Lower leg skin (tissue), 3 donors: ENCODE results near the gene CELF5.

Experiments used
- POLR2A ChIP-seq, 2 donors: fragments of 450-650 bp; IDR thresholded peaks; one replicate each; pipeline ENCODE4 v1.6.1; 2016 to 2017; ENCODE audit warnings: antibody characterized with exemption in 2 of 2, mild to moderate bottlenecking in 1 of 2, moderate library complexity in 1 of 2
- TF ChIP-seq, protein P1 (sequence below), 3 donors: fragments of 450-650 bp; IDR thresholded peaks; one replicate each; pipeline ENCODE4 v1.5.1; 2016; ENCODE audit warnings: antibody characterized with exemption in 3 of 3, mild to moderate bottlenecking in 3 of 3, moderate library complexity in 2 of 3

- TF ChIP-seq POLR2A (IDR thresholded peaks at IDR 0.05) = no peak
- TF ChIP-seq, protein P1, sequence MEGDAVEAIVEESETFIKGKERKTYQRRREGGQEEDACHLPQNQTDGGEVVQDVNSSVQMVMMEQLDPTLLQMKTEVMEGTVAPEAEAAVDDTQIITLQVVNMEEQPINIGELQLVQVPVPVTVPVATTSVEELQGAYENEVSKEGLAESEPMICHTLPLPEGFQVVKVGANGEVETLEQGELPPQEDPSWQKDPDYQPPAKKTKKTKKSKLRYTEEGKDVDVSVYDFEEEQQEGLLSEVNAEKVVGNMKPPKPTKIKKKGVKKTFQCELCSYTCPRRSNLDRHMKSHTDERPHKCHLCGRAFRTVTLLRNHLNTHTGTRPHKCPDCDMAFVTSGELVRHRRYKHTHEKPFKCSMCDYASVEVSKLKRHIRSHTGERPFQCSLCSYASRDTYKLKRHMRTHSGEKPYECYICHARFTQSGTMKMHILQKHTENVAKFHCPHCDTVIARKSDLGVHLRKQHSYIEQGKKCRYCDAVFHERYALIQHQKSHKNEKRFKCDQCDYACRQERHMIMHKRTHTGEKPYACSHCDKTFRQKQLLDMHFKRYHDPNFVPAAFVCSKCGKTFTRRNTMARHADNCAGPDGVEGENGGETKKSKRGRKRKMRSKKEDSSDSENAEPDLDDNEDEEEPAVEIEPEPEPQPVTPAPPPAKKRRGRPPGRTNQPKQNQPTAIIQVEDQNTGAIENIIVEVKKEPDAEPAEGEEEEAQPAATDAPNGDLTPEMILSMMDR (IDR thresholded peaks at IDR 0.05) = no peak
Observed at GRCh38 chr19:3272401-3272931, 48.0 kb downstream of the CELF5 start.
